ENCODE results near the gene AOPEP. TPM values are rescaled to one million over a fixed set of nuclear protein-coding genes. Genes with fewer than 3 reads are reported as not detected.
A peak's percentile ranks its signal among the peaks of the same experiment; 100 is the strongest.

The AOPEP gene
- total and polyA plus RNA-seq, 4 donors = 29.0 to 121 (median 60.0) TPM

- H3K4me1 ChIP-seq (ENCODE audit: control insufficient read depth in 5 of 5, insufficient read depth in 5 of 5, low read length in 5 of 5) = peaks cover 13 to 28% (median 19%) of the 10 kb centered on the region in 5 donors
- ATAC-seq (ENCODE audit: insufficient read depth, low FRiP score) = no peak
- peaks cover 0 to 10% (median 2%) of the 10 kb centered on the region in 4 donors for H3K36me3 ChIP-seq (ENCODE audit: control insufficient read depth in 4 of 4, insufficient read depth in 4 of 4, low read length in 4 of 4)
- no peaks in the 10 kb centered on the region for H3K9me3 ChIP-seq (ENCODE audit: control insufficient read depth in 4 of 4, insufficient read depth in 3 of 4, low read length in 3 of 4)
- H3K27me3 ChIP-seq (ENCODE audit: control insufficient read depth in 3 of 3, insufficient read depth in 3 of 3, low read length in 2 of 3) = no peaks in the 10 kb centered on the region
- WGBS, 2 donors = 73 to 83% methylated on average over 10 of the region's 10 CpGs
- H3K9ac ChIP-seq (ENCODE audit: insufficient read depth in 1 of 2, low read length in 2 of 2) = no peak overlapping the region
- no peak overlapping the region for H3K4me3 ChIP-seq
- H3K27ac ChIP-seq (ENCODE audit: low read depth in 1 of 2, low read length in 1 of 2) = peak overlapping the region; percentile 14 to 49
- TF ChIP-seq CTCF (IDR thresholded peaks at IDR 0.05; ENCODE audit: control extremely low read depth, extremely low read depth) = no peak
- peak in 1 of 3 donors; percentile 28 for DNase-seq
These were observed 304.6 kb downstream of the AOPEP start for GRCh38 chr9:95030920-95031642.

- ATAC-seq (ENCODE audit: insufficient read depth, low FRiP score) = no peak
These were observed 305.4 kb downstream of the AOPEP start for GRCh38 chr9:95031711-95032461.

DNA sequence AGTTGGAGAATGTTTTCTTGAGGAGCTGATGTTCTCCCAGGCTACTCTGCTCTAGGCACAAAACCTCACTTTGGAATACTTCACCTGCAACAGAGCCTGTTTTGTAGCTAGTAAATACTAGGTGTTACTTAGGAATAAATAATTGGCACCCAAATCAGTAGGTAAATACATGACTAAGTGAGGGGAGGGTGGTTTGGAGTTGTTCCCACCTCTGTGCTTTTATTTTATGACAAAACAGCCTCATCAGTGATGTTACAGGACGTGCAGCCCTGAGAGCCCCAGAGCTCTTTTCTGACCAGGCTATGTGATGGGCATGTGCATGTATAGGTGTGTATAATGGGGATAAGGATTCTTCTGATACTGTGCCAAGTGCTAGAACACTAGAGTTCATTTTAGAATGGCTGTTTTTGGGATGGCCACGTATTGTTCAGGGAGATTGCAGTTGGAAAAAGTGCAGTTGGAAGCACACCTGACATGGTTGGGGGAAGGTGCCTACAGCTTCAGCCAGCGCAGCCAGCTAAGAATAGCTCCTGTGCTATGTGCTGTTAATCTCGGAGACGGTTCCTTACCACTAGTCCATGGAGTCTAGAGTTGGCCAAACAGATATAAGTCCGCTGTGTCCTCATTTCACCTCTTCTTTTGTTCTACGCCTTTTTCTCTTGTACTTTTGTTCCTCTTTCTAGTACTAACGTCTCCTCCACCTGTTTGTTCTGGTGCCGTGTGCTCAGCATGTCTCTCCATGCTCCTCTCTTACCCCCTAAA lies 306.3 kb downstream of the AOPEP start:
- Histone ChIP-seq H3K27me3 (ENCODE audit: control insufficient read depth in 3 of 3, insufficient read depth in 3 of 3, low read length in 2 of 3) (no peaks in the 10 kb centered on the region), H3K9ac (ENCODE audit: insufficient read depth in 1 of 2, low read length in 2 of 2) (no peak overlapping the region), H3K4me3 (no peak overlapping the region), H3K9me3 (ENCODE audit: control insufficient read depth in 4 of 4, insufficient read depth in 3 of 4, low read length in 3 of 4) (no peaks in the 10 kb centered on the region), H3K4me1 (ENCODE audit: control insufficient read depth in 5 of 5, insufficient read depth in 5 of 5, low read length in 5 of 5) (peaks cover 7 to 26% (median 21%) of the 10 kb centered on the region in 5 donors), H3K27ac (ENCODE audit: low read depth in 1 of 2, low read length in 1 of 2) (peak overlapping the region; percentile 8 to 77), H3K36me3 (ENCODE audit: control insufficient read depth in 4 of 4, insufficient read depth in 4 of 4, low read length in 4 of 4) (peaks cover 0 to 6% (median 2%) of the 10 kb centered on the region in 4 donors)
- 51 to 74% methylated on average over 9 of the region's 9 CpGs for WGBS, 2 donors
- TF ChIP-seq CTCF (IDR thresholded peaks at IDR 0.05; ENCODE audit: control extremely low read depth, extremely low read depth) = no peak
- DNase-seq (no peak), ATAC-seq (ENCODE audit: insufficient read depth, low FRiP score) (no peak)

More at GRCh38 chr9:95031711-95032461, 305.4 kb downstream of the AOPEP start:
- Histone ChIP-seq H3K9me3 (ENCODE audit: control insufficient read depth in 4 of 4, insufficient read depth in 3 of 4, low read length in 3 of 4) (no peaks in the 10 kb centered on the region), H3K36me3 (ENCODE audit: control insufficient read depth in 4 of 4, insufficient read depth in 4 of 4, low read length in 4 of 4) (peaks cover 0 to 7% (median 2%) of the 10 kb centered on the region in 4 donors), H3K4me1 (ENCODE audit: control insufficient read depth in 5 of 5, insufficient read depth in 5 of 5, low read length in 5 of 5) (peaks cover 7 to 30% (median 21%) of the 10 kb centered on the region in 5 donors), H3K4me3 (no peak overlapping the region), H3K27ac (ENCODE audit: low read depth in 1 of 2, low read length in 1 of 2) (peak overlapping the region; percentile 14 to 34), H3K9ac (ENCODE audit: insufficient read depth in 1 of 2, low read length in 2 of 2) (no peak overlapping the region), H3K27me3 (ENCODE audit: control insufficient read depth in 3 of 3, insufficient read depth in 3 of 3, low read length in 2 of 3) (no peaks in the 10 kb centered on the region)
- 64% methylated on average over 5 of the region's 5 CpGs for WGBS, 2 donors
- no peak for TF ChIP-seq CTCF (IDR thresholded peaks at IDR 0.05; ENCODE audit: control extremely low read depth, extremely low read depth)
- peak in 1 of 3 donors; percentile 34 for DNase-seq
